HG02852 (cell line): Measurements from ENCODE around the gene GPR39.

ENCODE experiments used
- ATAC-seq: cut with Tn5 transposase; IDR thresholded peaks from one replicate; pipeline ENCODE4 v1.9.1; 2021; ENCODE audit warnings: mild to moderate bottlenecking, moderate library complexity; ENCODE audit not compliant: unreplicated experiment

The GPR39 gene

GRCh38 chr2:132597831-132598230 lies 181.2 kb downstream of the GPR39 start:
- no peak for ATAC-seq

GRCh38 chr2:132598536-132598935 lies 181.9 kb downstream of the GPR39 start:
- no peak for ATAC-seq

- ATAC-seq, result no peak
These were observed 183.0 kb downstream of the GPR39 start for GRCh38 chr2:132599556-132599955.

- no peak for ATAC-seq
These were observed 188.0 kb downstream of the GPR39 start for GRCh38 chr2:132604561-132604960.

GRCh38 chr2:132605236-132606180 lies 188.9 kb downstream of the GPR39 start:
- no peak for ATAC-seq

GRCh38 chr2:132606649-132607048 lies 190.0 kb downstream of the GPR39 start:
- ATAC-seq, result no peak

- ATAC-seq, result no peak
These were observed 191.0 kb downstream of the GPR39 start for GRCh38 chr2:132607426-132608090.

GRCh38 chr2:132608311-132608710 lies 191.7 kb downstream of the GPR39 start:
- ATAC-seq, result no peak

GRCh38 chr2:132609101-132609890 lies 192.7 kb downstream of the GPR39 start:
- ATAC-seq, result no peak

- no peak for ATAC-seq
These were observed 195.1 kb downstream of the GPR39 start for GRCh38 chr2:132611719-132612118.

GRCh38 chr2:132615329-132616085 lies 198.9 kb downstream of the GPR39 start:
- ATAC-seq, result no peak

- ATAC-seq, result no peak
These were observed 201.4 kb downstream of the GPR39 start for GRCh38 chr2:132617989-132618388.

GRCh38 chr2:132618734-132619133 lies 202.1 kb downstream of the GPR39 start:
- no peak for ATAC-seq

- ATAC-seq, result no peak
These were observed 203.5 kb downstream of the GPR39 start for GRCh38 chr2:132620115-132620514.

- no peak for ATAC-seq
These were observed 204.7 kb downstream of the GPR39 start for GRCh38 chr2:132621131-132621875.

GRCh38 chr2:132623096-132623839 lies 206.7 kb downstream of the GPR39 start:
- no peak for ATAC-seq

GRCh38 chr2:132627536-132627935 lies 210.9 kb downstream of the GPR39 start:
- no peak for ATAC-seq

- ATAC-seq, result no peak
These were observed 215.5 kb downstream of the GPR39 start for GRCh38 chr2:132632000-132632649.

- no peak for ATAC-seq
These were observed 217.0 kb downstream of the GPR39 start for GRCh38 chr2:132633635-132634034.
